ENCODE results near the gene MLKL.

Gene MLKL

GRCh38 chr16:74736531-74737157, 36.0 kb upstream of the MLKL start:
- Histone ChIP-seq H3K27ac (no peak overlapping the region), H3K27me3 (peaks cover 4% of the 10 kb centered on the region), H3K36me3 (no peaks in the 10 kb centered on the region), H3K9me3 (no peaks in the 10 kb centered on the region), H3K4me1 (ENCODE audit: control insufficient read depth in 1 of 2, insufficient read depth in 1 of 2, low read depth in 1 of 2, low read length in 1 of 2) (no peaks in the 10 kb centered on the region), H3K4me3 (ENCODE audit: low read depth in 1 of 2, low read length in 1 of 2) (no peak overlapping the region)
- TF ChIP-seq CTCF (IDR thresholded peaks at IDR 0.05): no peak

GRCh38 chr16:74735554-74735953, 34.9 kb upstream of the MLKL start:
- no peaks in the 10 kb centered on the region for H3K9me3 ChIP-seq
- no peak overlapping the region for H3K27ac ChIP-seq
- H3K27me3 ChIP-seq: peaks cover 4% of the 10 kb centered on the region
- no peaks in the 10 kb centered on the region for H3K4me1 ChIP-seq (ENCODE audit: control insufficient read depth in 1 of 2, insufficient read depth in 1 of 2, low read depth in 1 of 2, low read length in 1 of 2)
- no peaks in the 10 kb centered on the region for H3K36me3 ChIP-seq
- no peak overlapping the region for H3K4me3 ChIP-seq (ENCODE audit: low read depth in 1 of 2, low read length in 1 of 2)
- no peak for TF ChIP-seq CTCF (IDR thresholded peaks at IDR 0.05)

- H3K4me1 ChIP-seq (ENCODE audit: control insufficient read depth in 1 of 2, insufficient read depth in 1 of 2, low read depth in 1 of 2, low read length in 1 of 2): no peaks in the 10 kb centered on the region
- H3K36me3 ChIP-seq: no peaks in the 10 kb centered on the region
- H3K27me3 ChIP-seq: peaks cover 4% of the 10 kb centered on the region
- H3K9me3 ChIP-seq: no peaks in the 10 kb centered on the region
- no peak overlapping the region for H3K4me3 ChIP-seq (ENCODE audit: low read depth in 1 of 2, low read length in 1 of 2)
- TF ChIP-seq CTCF (IDR thresholded peaks at IDR 0.05): no peak
- no peak overlapping the region for H3K27ac ChIP-seq
Observed at GRCh38 chr16:74735162-74735452, 34.4 kb upstream of the MLKL start.

GRCh38 chr16:74734361-74735161, 33.9 kb upstream of the MLKL start:
- no peak for TF ChIP-seq CTCF (IDR thresholded peaks at IDR 0.05)
- Histone ChIP-seq H3K27me3 (peaks cover 4% of the 10 kb centered on the region), H3K4me3 (ENCODE audit: low read depth in 1 of 2, low read length in 1 of 2) (no peak overlapping the region), H3K27ac (no peak overlapping the region), H3K36me3 (no peaks in the 10 kb centered on the region), H3K9me3 (no peaks in the 10 kb centered on the region), H3K4me1 (ENCODE audit: control insufficient read depth in 1 of 2, insufficient read depth in 1 of 2, low read depth in 1 of 2, low read length in 1 of 2) (no peaks in the 10 kb centered on the region)

GRCh38 chr16:74732707-74733350, 32.2 kb upstream of the MLKL start:
- H3K4me3 ChIP-seq (ENCODE audit: low read depth in 1 of 2, low read length in 1 of 2): no peak overlapping the region
- no peaks in the 10 kb centered on the region for H3K36me3 ChIP-seq
- H3K27me3 ChIP-seq: peaks cover 4% of the 10 kb centered on the region
- no peak for TF ChIP-seq CTCF (IDR thresholded peaks at IDR 0.05)
- H3K27ac ChIP-seq: no peak overlapping the region
- no peaks in the 10 kb centered on the region for H3K4me1 ChIP-seq (ENCODE audit: control insufficient read depth in 1 of 2, insufficient read depth in 1 of 2, low read depth in 1 of 2, low read length in 1 of 2)
- H3K9me3 ChIP-seq: no peaks in the 10 kb centered on the region
